ENCODE measurements around the gene COL4A1. TPM values are rescaled to one million over a fixed set of nuclear protein-coding genes. Genes with fewer than 3 reads are reported as not detected.

The COL4A1 gene
- total RNA-seq, 1 experiment from 2014 or later = 0.12 TPM

GRCh38 chr13:110350049-110350448 lies 43.1 kb upstream of the COL4A1 start:
- Mint-ChIP-seq H3K27me3 (ENCODE audit: unreplicated experiment) (no peaks in the 10 kb centered on the region), H3K4me1 (ENCODE audit: low read depth, unreplicated experiment) (peaks cover 12% of the 10 kb centered on the region), H3K27ac (ENCODE audit: unreplicated experiment) (no peak overlapping the region), H3K36me3 (ENCODE audit: insufficient read depth, unreplicated experiment) (peaks cover 6% of the 10 kb centered on the region), H3K4me3 (ENCODE audit: low read depth, unreplicated experiment) (no peak overlapping the region), H3K9me3 (ENCODE audit: low read depth, unreplicated experiment) (no peaks in the 10 kb centered on the region)
- no peak for DNase-seq
- BruUV-seq (replicated peaks) = no TSS peak
- intact Hi-C loops (cut with micrococcal nuclease; ENCODE audit: unreplicated experiment) = no loop called here
- CTCF ChIA-PET = no interaction called here
- TF ChIP-seq CTCF (IDR thresholded peaks at IDR 0.05; ENCODE audit: unreplicated experiment) = no peak

- no peak for TF ChIP-seq CTCF (IDR thresholded peaks at IDR 0.05; ENCODE audit: unreplicated experiment)
- no peaks in the 10 kb centered on the region for H3K9me3 Mint-ChIP-seq (ENCODE audit: low read depth, unreplicated experiment)
- peaks cover 12% of the 10 kb centered on the region for H3K4me1 Mint-ChIP-seq (ENCODE audit: low read depth, unreplicated experiment)
- intact Hi-C loops (cut with micrococcal nuclease; ENCODE audit: unreplicated experiment) = no loop called here
- CTCF ChIA-PET = no interaction called here
- H3K27ac Mint-ChIP-seq (ENCODE audit: unreplicated experiment) = no peak overlapping the region
- H3K36me3 Mint-ChIP-seq (ENCODE audit: insufficient read depth, unreplicated experiment) = peaks cover 6% of the 10 kb centered on the region
- H3K4me3 Mint-ChIP-seq (ENCODE audit: low read depth, unreplicated experiment) = no peak overlapping the region
- no peak for DNase-seq
- BruUV-seq (replicated peaks) = no TSS peak
- no peaks in the 10 kb centered on the region for H3K27me3 Mint-ChIP-seq (ENCODE audit: unreplicated experiment)
These were observed 42.3 kb upstream of the COL4A1 start for GRCh38 chr13:110349239-110349638.

GRCh38 chr13:110348309-110349105 lies 41.5 kb upstream of the COL4A1 start:
- Mint-ChIP-seq H3K9me3 (ENCODE audit: low read depth, unreplicated experiment) (no peaks in the 10 kb centered on the region), H3K27ac (ENCODE audit: unreplicated experiment) (no peak overlapping the region), H3K27me3 (ENCODE audit: unreplicated experiment) (no peaks in the 10 kb centered on the region), H3K4me3 (ENCODE audit: low read depth, unreplicated experiment) (no peak overlapping the region), H3K36me3 (ENCODE audit: insufficient read depth, unreplicated experiment) (peaks cover 6% of the 10 kb centered on the region), H3K4me1 (ENCODE audit: low read depth, unreplicated experiment) (peaks cover 12% of the 10 kb centered on the region)
- DNase-seq = no peak
- no TSS peak for BruUV-seq (replicated peaks)
- intact Hi-C loops (cut with micrococcal nuclease; ENCODE audit: unreplicated experiment) = no loop called here
- TF ChIP-seq CTCF (IDR thresholded peaks at IDR 0.05; ENCODE audit: unreplicated experiment) = no peak
- CTCF ChIA-PET = no interaction called here

- no TSS peak for BruUV-seq (replicated peaks)
- Mint-ChIP-seq H3K36me3 (ENCODE audit: insufficient read depth, unreplicated experiment) (peaks cover 6% of the 10 kb centered on the region), H3K9me3 (ENCODE audit: low read depth, unreplicated experiment) (no peaks in the 10 kb centered on the region), H3K4me3 (ENCODE audit: low read depth, unreplicated experiment) (no peak overlapping the region), H3K27ac (ENCODE audit: unreplicated experiment) (peak overlapping the region; percentile 71), H3K27me3 (ENCODE audit: unreplicated experiment) (no peaks in the 10 kb centered on the region), H3K4me1 (ENCODE audit: low read depth, unreplicated experiment) (peaks cover 12% of the 10 kb centered on the region)
- CTCF ChIA-PET = no interaction called here
- intact Hi-C loops (cut with micrococcal nuclease; ENCODE audit: unreplicated experiment) = no loop called here
- DNase-seq = peak; percentile 27
- TF ChIP-seq CTCF (IDR thresholded peaks at IDR 0.05; ENCODE audit: unreplicated experiment) = no peak
These were observed 40.8 kb upstream of the COL4A1 start for GRCh38 chr13:110347535-110348308.

Data from Calu3 (cell line).